ENCODE results near the gene ZDHHC14. TPM values are rescaled to one million over a fixed set of nuclear protein-coding genes. Genes with fewer than 3 reads are reported as not detected.
A peak's percentile ranks its signal among the peaks of the same experiment; 100 is the strongest.

The ZDHHC14 gene
- total RNA-seq, 4 donors from 2014 or later: 7.1 to 11.4 (median 9.8) TPM

- no peak overlapping the region for H3K4me3 ChIP-seq
- TF ChIP-seq POLR2A (IDR thresholded peaks at IDR 0.05; ENCODE audit: low read depth) (no peak), EP300 (IDR thresholded peaks at IDR 0.05) (no peak), POLR2AphosphoS5 (IDR thresholded peaks at IDR 0.05) (no peak), CTCF (IDR thresholded peaks at IDR 0.05) (no peak)
- peak; percentile 39 for DNase-seq (ENCODE audit: extremely low spot score)
- H3K9me3 ChIP-seq: no peaks in the 10 kb centered on the region
- H3K27me3 ChIP-seq: no peaks in the 10 kb centered on the region
- H3K27ac ChIP-seq (replicated peaks in 1 of 4): no peak overlapping the region
- no peaks in the 10 kb centered on the region for H3K36me3 ChIP-seq
- intact Hi-C loops (cut with DNase I): no loop called here
- 98% methylated on average over 13 of the region's 14 CpGs for WGBS
- no peaks in the 10 kb centered on the region for H3K4me1 ChIP-seq
These were observed 74.0 kb downstream of the ZDHHC14 start for GRCh38 chr6:157454762-157455714.

GRCh38 chr6:157455731-157456523 is 74.9 kb downstream of the ZDHHC14 start:
- no peaks in the 10 kb centered on the region for H3K36me3 ChIP-seq
- no peaks in the 10 kb centered on the region for H3K9me3 ChIP-seq
- 86% methylated on average over 22 of the region's 25 CpGs for WGBS
- peaks cover 4 to 7% (median 5%) of the 10 kb centered on the region in 4 donors for H3K4me1 ChIP-seq
- no peak for DNase-seq (ENCODE audit: extremely low spot score)
- no peak overlapping the region for H3K4me3 ChIP-seq
- no peak overlapping the region for H3K27ac ChIP-seq (replicated peaks in 1 of 4)
- no peaks in the 10 kb centered on the region for H3K27me3 ChIP-seq
- TF ChIP-seq POLR2AphosphoS5 (IDR thresholded peaks at IDR 0.05) (no peak), CTCF (IDR thresholded peaks at IDR 0.05) (no peak)
- intact Hi-C loops (cut with DNase I): no loop called here

- 87% methylated on average over 4 of the region's 4 CpGs for WGBS
- no peak for DNase-seq (ENCODE audit: extremely low spot score)
- intact Hi-C loops (cut with DNase I): no loop called here
These were observed 75.5 kb downstream of the ZDHHC14 start for GRCh38 chr6:157456524-157456829.

GRCh38 chr6:157457787-157458186 is 76.8 kb downstream of the ZDHHC14 start:
- Histone ChIP-seq H3K9me3 (no peaks in the 10 kb centered on the region), H3K4me1 (peaks cover 7 to 15% (median 12%) of the 10 kb centered on the region in 4 donors), H3K27me3 (no peaks in the 10 kb centered on the region), H3K36me3 (no peaks in the 10 kb centered on the region), H3K27ac (replicated peaks in 1 of 4) (no peak overlapping the region), H3K4me3 (no peak overlapping the region)
- TF ChIP-seq CTCF (IDR thresholded peaks at IDR 0.05) (no peak), POLR2AphosphoS5 (IDR thresholded peaks at IDR 0.05) (no peak), EP300 (IDR thresholded peaks at IDR 0.05) (no peak), POLR2A (IDR thresholded peaks at IDR 0.05; ENCODE audit: low read depth) (no peak)
- DNase-seq (ENCODE audit: extremely low spot score): peak; percentile 62
- WGBS: 95% methylated on average over 6 of the region's 6 CpGs
- intact Hi-C loops (cut with DNase I): no loop called here

More at GRCh38 chr6:157456524-157456829, 75.5 kb downstream of the ZDHHC14 start:
- Histone ChIP-seq H3K27me3 (no peaks in the 10 kb centered on the region), H3K27ac (replicated peaks in 1 of 4) (no peak overlapping the region), H3K4me1 (peaks cover 7 to 12% (median 10%) of the 10 kb centered on the region in 4 donors), H3K36me3 (no peaks in the 10 kb centered on the region), H3K4me3 (no peak overlapping the region), H3K9me3 (no peaks in the 10 kb centered on the region)
- TF ChIP-seq CTCF (IDR thresholded peaks at IDR 0.05): no peak
- TF ChIP-seq EP300 (IDR thresholded peaks at IDR 0.05): no peak
- no peak for TF ChIP-seq POLR2AphosphoS5 (IDR thresholded peaks at IDR 0.05)
- no peak for TF ChIP-seq POLR2A (IDR thresholded peaks at IDR 0.05; ENCODE audit: low read depth)
